Embryonic facial prominence (tissue), 1 donor: Measurements from ENCODE around the gene BMI1.

Experiments
- DNase-seq: peaks from one replicate; pipeline ENCODE4 v3.0.0-alpha.2; 2016; ENCODE audit errors: extremely low spot score

Gene BMI1

GRCh38 chr10:22367471-22367870 lies 46.6 kb downstream of the BMI1 start:
- DNase-seq = no peak

- DNase-seq = no peak
These were observed 47.5 kb downstream of the BMI1 start for GRCh38 chr10:22368402-22368801.

GRCh38 chr10:22368981-22369380 lies 48.1 kb downstream of the BMI1 start:
- no peak for DNase-seq

- DNase-seq = no peak
These were observed 48.7 kb downstream of the BMI1 start for GRCh38 chr10:22369434-22370072.

GRCh38 chr10:22370320-22370719 lies 49.4 kb downstream of the BMI1 start:
- no peak for DNase-seq

GRCh38 chr10:22372298-22372697 lies 51.4 kb downstream of the BMI1 start:
- no peak for DNase-seq

- no peak for DNase-seq
These were observed 52.0 kb downstream of the BMI1 start for GRCh38 chr10:22372917-22373316.

GRCh38 chr10:22374489-22375126 lies 53.7 kb downstream of the BMI1 start:
- DNase-seq = no peak

GRCh38 chr10:22379059-22379458 lies 58.2 kb downstream of the BMI1 start:
- DNase-seq = no peak
